SIG-M5 treated with dmso at 0.1 percent for 504 hours (cell line): ENCODE results near the gene C10orf90.

Source experiments
- DNase-seq: peaks from one replicate; lab custom pipeline; 2025; ENCODE audit not compliant: unreplicated experiment; lab: John Stamatoyannopoulos, UW

Gene C10orf90

DNA sequence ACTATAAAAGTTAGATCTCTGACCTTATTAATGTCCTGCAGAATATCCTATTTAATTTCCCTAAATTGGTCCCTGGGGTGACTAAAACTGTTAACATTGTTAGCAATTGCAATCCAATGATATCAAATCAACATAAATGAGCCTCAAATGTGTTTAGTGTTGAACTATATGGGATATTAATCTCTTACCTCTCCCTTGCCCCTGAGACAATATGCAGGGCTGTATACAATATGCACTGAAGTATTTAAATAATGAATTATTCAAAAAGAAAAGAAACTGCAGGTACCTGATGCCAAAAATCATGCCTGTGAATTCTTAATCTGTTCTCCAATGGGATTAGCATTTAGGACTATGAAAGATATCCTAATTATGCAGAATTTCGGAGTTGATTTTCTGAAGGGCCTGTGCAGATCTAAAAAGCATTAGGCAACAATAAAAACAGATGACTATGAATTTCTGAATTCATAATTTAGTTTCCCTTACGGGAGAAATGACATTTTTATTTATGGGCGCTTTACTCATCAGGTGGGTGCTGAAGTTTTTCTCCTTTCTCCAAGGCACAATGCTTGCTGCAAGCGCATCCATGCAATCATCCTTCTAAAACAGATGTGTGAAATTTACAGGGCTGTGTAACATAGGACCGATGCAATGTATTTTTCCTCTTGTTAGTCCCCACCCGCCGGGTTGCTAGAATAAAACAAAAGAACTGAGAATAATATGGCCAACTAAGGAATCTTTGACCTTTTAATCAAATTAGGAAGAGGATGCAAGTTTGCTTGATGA lies 5.4 kb upstream of the C10orf90 start:
- DNase-seq, result no peak

DNA sequence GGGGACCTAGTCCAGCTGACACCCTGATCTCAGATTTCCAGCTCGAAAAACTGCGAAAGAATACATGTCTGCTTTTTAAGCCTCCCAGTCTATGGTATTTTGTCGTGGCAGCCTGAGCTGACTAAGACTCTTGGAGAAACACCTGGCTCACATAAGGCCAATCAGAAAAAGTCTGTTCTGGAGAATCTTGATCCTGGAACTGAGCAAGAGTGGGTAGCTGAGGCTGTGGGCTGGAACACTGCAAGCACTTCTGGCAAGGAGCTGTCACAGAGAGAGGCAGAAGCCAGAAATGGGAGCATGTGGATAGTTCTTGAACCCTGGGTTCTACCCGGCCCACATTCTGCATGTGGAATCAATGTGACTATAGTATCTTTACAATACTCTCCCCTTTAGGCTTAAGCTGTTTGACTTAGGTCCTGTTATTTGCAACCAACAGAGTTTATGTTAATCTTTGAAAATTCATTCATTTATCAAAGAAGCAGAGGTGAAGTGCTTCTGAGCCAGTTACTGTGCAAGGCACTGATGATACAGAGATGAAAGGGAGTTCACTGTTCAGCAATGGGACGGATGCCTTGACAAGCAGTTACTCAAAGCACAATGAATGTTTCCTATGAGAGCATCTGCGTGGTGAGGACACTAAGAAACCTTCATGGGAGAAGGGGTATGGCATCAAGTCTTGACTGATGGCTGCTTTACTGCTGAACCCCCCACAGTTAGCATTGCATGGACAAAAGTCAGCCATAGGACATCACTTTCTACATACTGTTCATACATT lies 4.4 kb upstream of the C10orf90 start:
- no peak for DNase-seq

DNA sequence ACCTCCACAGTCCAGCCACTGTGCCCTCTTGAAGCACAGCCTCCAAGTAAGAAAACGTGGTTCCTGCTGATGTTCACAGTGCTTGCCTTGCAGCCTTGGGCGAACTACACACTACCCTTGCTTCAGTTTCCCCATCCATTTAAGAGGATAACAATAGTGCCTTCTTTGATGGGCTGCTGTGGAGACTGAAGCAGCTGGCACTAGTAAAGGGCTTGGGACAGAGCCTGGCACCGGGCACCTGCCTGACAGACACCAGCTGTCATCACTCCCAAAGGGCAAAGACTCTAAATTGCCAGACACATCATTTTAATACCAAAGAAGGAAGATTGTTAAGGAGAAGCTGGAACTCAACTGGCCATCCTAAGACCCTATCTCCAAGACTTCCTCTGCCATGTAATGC lies 3.1 kb upstream of the C10orf90 start:
- DNase-seq, result no peak

DNA sequence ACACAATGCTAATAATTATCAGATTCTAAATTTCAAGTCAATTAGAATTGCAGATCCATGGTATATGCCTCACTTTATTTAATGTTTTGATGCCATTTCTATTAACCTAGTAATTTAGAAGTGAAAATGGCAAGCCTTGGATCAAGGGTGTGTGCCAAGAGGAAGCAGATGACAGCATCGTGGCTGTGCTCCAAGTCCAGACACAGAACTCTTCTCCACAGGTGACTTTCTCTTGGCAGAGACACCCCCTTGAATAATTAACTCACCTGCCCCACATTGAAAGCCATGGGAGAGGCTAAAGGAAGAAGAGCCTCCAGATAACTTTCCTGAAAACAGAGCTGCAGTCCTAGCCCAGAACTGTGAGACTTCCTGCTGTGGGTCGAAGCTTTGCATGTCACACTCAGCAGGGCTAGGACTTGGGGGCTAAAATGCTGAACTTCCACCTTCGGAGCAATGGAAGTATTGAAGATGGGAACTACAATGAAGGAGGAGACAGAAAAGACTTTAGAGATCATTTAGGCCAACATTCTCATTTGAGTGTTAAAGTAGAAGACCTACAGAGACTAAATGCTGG lies 996 bp upstream of the C10orf90 start:
- DNase-seq, result no peak

DNA sequence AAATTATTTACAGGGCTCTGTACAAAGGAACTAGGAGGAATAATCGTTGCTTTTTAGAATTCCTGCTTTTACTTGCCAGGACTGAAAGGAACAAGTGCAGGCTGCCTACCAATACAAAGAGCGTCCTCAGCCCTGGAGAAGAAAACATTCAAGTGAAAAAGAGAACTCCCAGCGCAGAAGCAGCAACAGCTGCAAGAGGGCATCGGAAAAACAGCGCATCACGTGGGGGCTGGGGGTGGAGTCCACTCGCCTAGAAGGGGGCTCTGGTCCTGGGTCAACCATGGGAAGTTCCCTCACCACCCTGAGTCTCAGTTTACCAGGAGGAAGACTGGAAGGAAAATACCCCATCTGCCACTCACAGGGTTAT lies 385 bp upstream of the C10orf90 start:
- no peak for DNase-seq

DNA sequence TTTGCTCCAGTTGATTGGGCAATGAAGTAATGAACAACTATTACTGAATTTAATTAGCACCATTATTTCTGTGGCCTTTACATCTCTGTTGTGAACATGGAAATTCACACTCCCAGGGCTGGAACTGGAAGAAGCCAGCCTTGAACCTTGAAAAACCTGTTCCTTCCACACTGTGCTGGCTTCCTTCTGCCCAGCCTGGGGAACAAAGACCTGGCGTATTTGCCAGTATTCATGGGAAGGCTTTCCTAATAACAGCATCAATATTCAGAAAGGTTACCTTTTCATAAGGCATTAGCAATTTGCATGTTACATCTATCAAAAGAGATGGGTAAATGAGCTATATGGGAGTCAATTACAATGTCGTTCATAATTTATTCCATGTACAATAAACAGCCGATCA lies 1.3 kb downstream of the C10orf90 start:
- DNase-seq, result no peak

DNA sequence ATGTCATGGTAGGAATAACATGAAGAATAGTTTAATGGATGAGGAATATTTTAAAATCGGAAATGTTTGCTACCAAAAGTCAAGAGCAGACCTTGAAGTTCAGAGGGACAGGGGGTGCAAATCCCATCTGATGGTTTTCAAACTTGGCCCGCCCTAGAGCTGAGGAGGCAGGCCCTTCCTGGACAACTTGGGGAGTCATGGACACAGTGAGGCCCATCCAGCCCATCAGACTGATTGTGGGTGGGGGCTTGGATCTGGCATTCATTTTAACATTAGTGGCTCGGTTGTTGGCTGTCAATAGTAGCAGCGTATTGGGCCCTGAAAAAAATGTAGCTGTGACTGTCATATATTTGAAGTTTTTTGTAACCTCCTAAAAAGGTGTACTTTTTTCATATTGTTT lies 2.0 kb downstream of the C10orf90 start:
- no peak for DNase-seq

DNA sequence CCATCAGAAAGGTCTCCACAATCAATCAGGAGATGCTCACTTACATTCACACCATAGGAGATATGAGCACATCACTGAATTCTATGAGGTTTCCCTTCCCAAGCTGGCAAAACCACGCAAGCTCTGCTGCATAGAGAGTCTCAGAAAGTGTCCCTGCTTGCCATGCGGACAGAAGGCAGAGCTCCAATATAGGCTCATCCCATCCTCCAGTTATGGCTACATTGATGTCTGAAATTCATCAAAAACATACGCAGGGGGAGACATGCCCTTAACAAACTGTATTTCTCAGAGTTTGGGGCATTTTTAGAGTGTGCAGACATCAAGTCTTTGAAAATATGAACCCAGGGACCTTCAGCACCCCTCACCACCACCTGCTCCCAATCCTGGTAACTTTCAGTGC lies 2.9 kb downstream of the C10orf90 start:
- DNase-seq, result no peak

DNA sequence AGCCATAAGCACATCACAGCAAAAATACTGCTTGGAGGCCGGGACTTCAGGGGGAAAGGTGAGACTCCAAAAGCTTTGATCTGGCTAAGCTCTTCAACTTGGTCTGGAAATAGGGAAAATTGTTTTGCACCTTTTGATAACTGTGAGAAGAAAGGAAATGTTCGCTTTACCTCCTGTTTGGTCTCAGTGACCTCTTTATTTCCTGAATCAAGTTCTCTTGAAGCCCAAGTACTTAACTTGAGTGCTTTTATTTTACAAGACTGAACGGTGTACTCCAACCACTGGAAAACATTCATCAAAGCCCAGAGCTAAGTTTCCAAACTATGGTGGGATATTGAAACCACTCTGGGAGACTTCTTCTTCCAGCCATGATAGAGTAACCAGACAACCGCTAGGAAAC lies 5.3 kb downstream of the C10orf90 start:
- no peak for DNase-seq

DNA sequence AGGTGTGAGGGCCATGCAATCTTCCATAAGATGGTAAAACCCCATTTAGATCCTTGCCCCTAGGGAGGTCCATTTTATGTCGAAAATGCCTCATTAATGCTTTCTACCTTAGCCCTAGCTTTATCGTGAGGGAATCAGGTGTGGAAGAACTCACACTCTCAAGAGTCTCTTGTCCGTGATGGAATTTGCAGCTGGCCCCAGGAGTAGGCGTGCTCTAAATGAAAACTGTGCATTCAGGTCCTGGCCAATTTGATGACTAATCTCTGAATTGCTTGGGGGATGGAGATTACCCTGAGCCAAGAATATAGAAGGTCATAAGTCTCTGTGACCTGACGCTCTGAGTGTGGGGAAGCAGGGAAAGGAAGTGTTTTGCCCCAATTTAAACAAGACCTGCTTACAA lies 6.6 kb downstream of the C10orf90 start:
- no peak for DNase-seq

DNA sequence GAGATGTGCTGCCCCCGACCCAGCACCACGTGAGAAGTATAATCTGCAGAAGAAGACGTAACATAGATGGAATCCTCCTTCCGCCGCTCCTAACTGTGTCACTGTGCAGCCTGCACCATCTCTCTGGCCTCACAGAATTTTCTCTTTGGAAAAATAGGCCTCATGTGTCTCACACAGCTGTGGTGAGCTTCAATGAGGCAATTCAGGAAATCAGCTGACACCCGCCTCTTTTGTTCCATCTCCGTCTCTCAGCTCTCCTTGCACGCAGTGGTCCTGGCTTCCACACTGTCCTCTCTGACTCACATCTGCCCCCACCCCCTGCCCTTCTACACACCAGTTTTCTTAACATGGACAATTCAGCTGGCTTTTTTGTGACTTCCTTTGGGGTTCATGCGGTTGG lies 7.2 kb downstream of the C10orf90 start:
- DNase-seq, result no peak

DNA sequence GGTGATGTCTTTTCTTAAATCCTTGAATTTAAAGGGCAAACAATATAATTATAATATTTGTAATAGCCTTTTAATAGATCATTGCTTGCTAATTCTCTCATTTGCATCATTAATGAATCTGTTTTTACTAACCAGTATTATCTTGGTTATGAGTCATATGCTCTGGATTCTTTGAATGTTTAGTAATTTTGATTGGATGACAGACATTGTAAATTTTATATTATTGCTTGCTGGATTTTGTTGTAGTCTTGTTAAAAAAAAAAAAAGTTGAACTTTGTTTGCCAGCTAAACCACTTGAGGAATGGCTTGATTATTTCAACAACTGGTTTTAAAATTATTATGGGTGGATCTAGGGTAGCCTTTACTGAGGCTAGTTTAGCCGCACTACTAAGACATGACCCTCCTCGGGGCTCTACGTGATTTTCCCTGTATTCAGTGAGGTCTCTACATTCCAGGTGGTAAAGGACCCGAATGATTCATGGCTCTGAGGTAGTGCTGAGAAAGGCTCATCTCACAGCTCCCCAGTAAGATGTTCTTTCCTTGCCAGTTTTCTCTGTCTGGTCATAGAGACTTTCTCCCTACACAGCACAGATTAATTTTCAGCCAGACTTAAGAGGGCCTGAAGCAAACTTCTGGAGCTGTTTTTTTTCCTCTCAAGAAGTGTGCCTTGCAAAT lies 8.5 kb downstream of the C10orf90 start:
- DNase-seq, result no peak

DNA sequence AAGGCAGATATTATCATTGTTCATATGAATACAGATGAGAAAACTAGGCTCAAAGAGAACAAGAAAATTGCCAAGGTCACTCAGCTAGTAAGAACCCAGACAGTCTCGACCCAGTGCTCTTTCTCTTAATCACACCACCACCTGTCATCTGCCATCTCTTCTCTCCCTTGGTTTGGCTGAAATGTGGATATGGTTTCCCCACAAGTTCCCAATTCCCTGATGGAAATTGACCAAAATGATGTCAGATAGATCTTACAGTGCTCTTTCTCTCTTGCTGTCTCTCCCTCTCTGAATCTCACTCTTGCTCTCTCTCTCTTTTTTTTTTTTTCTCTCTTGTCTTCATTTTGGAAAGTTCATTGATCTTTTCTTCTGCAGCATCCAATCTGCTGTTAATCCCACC lies 9.1 kb downstream of the C10orf90 start:
- no peak for DNase-seq

DNA sequence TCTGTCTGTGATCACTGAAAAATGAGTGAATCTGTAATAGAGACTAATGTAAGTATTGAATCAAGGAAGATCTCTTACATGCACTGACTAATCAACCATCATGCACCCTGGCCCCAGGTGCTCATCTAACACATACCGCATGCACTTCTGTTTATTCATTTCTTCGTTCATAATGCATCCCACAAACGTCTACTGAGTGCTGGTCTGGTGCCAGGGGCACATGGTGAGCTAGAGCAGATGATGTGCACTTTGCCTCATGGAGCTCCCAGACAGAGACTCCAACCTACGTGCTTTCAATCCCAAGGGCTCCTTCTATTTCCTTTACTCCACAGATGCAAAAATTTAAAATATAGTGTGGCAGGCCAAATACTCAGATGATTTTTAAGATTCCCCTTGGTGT lies 10.7 kb downstream of the C10orf90 start:
- DNase-seq, result no peak

DNA sequence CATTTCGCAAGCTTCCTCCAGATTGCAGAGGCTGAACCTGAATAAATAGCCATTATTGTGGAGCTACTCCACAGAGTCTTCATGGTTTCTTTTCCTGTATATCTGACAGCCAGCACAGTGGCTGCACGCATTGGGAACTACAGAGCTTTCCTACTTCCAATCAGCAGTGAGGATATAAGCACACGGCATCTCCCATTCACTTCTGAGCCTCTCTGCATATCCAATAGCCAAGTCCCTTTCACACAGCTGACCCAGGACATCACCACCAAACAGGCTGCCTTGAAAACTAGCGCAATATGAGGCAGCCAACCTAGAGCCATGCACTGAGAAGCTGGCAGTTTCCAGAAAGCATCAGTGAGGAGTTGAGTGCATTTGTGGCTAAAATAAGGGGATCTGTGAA lies 11.6 kb downstream of the C10orf90 start:
- no peak for DNase-seq

DNA sequence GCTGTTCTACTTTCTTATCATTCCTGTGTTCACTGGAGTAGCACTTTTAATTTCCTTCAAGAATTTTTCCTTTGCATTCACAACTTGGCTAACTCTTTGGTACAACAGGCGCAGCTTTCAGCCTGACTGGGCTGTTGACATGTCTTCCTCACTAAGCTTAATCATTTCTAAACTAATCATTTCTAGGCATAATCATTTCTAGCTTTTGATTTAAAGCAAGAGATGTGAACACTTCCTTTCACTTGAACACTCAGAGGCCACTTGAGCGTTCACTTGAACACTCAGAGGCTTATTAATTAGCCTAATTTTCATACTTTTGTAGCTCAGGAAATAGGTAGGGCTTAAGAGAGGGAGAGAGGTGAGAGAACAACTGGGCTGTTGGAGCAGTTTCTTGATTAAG lies 15.9 kb downstream of the C10orf90 start:
- no peak for DNase-seq

DNA sequence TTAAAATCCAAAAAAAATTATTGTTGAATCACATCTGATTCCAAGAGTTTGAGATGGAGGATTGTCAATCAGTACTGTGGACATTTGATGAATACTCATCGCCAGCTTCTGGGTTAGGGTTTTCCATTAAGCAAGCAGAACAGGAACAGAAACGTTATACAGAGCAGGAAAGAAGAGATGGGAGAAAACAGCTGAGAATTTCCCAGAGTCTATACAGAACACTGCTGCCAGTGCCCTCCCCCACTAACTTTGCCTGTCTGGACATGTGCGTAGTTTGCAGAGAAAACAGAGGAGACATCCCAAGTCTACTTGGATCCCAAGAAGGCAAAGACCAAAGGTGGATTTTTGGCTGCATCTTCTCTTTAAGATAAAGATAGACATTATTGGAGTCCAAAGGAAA lies 19.0 kb downstream of the C10orf90 start:
- no peak for DNase-seq

DNA sequence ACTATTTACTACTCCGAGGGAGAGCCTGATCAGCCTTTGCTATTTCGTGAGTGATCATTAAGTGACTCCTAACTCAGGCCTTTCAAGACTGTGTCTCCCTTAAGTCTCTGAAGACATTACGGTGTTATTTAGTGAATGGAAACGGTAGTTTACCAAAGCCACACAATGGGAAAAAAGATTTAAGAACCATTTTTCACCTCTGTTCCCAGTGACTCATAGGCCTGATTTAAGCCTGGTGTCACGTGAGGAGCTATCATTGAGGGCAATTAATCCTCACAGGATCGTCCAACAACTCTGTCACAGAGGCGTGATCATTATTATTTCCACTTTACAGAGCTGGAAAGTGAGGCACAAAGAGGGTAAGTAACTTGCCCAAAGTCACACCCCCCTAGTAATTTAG lies 20.3 kb downstream of the C10orf90 start:
- DNase-seq, result no peak

DNA sequence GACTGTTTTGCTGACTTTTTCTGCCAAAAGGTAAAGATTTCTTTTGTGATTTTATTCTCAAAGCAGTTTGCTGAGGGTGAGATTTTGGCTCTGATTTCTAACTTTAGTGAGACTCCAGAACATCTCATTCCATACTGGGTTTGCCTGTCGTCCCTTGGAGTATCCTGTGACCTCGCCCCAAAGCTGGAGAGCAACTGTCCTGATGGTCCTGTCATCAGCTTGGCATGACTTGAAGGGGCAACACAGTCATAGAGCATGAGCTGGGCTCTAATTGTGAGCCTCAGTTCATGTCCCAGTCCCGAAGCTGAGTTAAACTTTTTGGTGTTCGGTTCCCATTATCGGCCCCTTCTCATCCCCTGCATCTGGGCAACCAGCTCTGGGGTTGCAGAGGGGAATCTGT lies 23.4 kb downstream of the C10orf90 start:
- DNase-seq, result no peak

DNA sequence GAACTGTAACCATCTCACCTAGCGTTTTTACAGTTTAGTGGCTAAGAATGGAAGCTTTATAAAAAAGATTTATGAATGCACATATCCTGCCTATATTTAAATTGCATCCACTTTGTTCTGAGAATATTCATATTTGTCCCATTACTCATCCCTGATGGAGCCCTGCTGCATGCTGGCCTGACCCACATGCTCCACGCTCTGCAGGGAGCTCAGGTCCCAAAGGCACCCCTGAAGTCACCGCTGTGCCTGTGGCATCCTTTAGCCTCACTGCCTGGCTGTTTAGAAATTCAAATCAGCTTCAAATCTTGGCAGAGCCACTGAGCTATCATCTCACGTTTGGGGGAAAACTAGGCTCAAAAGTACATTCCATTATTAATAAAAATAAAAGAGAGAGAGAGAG lies 24.4 kb downstream of the C10orf90 start:
- DNase-seq, result no peak

DNA sequence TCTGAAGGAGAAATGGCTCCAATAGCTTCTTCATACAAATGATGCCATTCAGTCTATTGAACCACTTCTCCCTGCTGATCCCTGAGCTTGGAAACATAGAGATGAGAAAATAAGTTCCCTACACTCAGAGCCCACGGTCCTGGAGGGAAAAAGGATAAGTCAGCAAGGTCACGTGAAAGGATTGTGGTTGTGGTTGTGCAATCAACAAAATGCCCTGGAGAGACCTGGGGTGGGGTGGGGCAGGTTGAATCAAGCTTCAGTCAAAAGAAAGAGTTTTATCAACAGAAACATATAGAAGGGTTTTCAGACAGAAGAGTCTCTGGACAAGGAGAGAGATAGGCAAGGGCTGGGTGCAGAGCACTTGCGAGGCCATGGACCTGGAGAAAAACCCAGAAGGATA lies 30.1 kb downstream of the C10orf90 start:
- no peak for DNase-seq

DNA sequence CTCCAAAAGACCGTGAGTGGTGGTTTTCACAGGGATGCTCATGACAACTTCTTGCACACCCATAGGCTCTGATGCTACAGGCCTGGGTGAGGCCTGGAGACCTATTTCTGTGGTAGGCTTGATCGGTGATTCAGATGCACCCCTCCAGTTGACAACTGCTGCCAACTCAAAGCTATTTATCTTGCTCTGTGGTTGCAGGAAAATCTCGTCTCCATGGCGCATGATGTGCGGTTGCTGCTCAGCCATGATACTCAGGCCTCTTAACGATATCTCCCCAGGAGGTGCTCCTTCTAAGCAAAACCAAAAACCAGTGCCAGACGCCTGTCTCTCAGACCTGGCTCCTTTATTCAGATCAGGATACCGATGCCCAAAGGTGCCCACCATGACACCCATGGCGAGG lies 31.4 kb downstream of the C10orf90 start:
- DNase-seq, result no peak
